Ascending aorta (tissue), 2 donors: Measurements from ENCODE around the gene SETX. TPM values are rescaled to one million over a fixed set of nuclear protein-coding genes. Genes with fewer than 3 reads are reported as not detected.
A peak's percentile ranks its signal among the peaks of the same experiment; 100 is the strongest.

Experiments used
- DNase-seq, 2 donors: peaks; one replicate each; pipeline ENCODE4 v3.0.0-alpha.2; 2019; ENCODE audit warnings: low spot score in 2 of 2
- H3K27ac ChIP-seq, 2 donors: fragments of 200-600 bp; sonication (generic); one replicate each; pipeline ENCODE4 v1.5.1; 2016 to 2017; ENCODE audit warnings: mild to moderate bottlenecking in 1 of 2
- H3K27me3 ChIP-seq: fragments of 200-600 bp; sonication (generic); one replicate; pipeline ENCODE4 v1.5.1; 2017
- H3K36me3 ChIP-seq, 2 donors: fragments of 200-600 bp; sonication (generic); one replicate each; pipeline ENCODE4 v1.5.1; 2016
- H3K4me1 ChIP-seq, 2 donors: fragments of 200-600 bp; sonication (generic); one replicate each; pipeline ENCODE4 v1.5.1; 2016 to 2017; ENCODE audit warnings: mild to moderate bottlenecking in 1 of 2
- H3K4me3 ChIP-seq, 2 donors: fragments of 200-600 bp; sonication (generic); one replicate each; pipeline ENCODE4 v1.5.1; 2016 to 2017; ENCODE audit warnings: mild to moderate bottlenecking in 1 of 2
- H3K9me3 ChIP-seq, 2 donors: fragments of 200-600 bp; sonication (generic); one replicate each; pipeline ENCODE4 v1.5.1; 2016
- intact Hi-C: fragments of 100-400 bp; cut with DNase I; formaldehyde crosslinking; loops from one replicate; pipeline ENCODE4 v1.15.1; 2023
- total RNA-seq: library from RNA; depleted of rRNA; stranded (reverse); fragments of >200 nt; gene quantifications from one replicate; pipeline ENCODE4 v1.1.0, GENCODE V29; 2016
- TF ChIP-seq, protein P1 (sequence below), 3 experiments: fragments of 200-600 bp in 2 of 3; fragments of 450-650 bp in 1 of 3; sonication (generic) in 2 of 3; IDR thresholded peaks; one replicate each; pipeline ENCODE4 v1.5.1; 2016 to 2019; ENCODE audit warnings: antibody characterized with exemption in 3 of 3, mild to moderate bottlenecking in 1 of 3, moderate library complexity in 1 of 3

The SETX gene
- total RNA-seq, 1 donor from 2014 or later = 31.2 TPM

DNA sequence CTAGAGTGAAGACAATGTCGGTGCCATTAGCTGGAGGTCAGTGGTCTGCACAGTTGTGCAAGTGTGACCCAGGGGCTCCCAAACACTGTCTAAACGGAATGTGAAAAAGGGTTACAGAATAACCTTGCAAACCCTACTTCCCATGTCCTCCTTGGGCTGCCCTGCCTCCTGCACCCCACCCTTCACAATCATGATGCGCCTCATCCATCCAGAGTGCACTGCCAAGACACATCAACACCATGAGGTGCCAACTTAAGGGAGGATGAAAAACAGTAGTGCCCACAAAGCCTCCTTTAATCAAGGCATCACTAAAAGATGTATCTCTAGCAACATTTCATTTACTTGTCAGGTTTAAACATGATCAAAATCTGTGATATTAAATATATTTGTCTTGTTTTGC lies 87.1 kb downstream of the SETX start:
- H3K9me3 ChIP-seq = no peaks in the 10 kb centered on the region
- H3K4me1 ChIP-seq = no peaks in the 10 kb centered on the region
- TF ChIP-seq, protein P1, sequence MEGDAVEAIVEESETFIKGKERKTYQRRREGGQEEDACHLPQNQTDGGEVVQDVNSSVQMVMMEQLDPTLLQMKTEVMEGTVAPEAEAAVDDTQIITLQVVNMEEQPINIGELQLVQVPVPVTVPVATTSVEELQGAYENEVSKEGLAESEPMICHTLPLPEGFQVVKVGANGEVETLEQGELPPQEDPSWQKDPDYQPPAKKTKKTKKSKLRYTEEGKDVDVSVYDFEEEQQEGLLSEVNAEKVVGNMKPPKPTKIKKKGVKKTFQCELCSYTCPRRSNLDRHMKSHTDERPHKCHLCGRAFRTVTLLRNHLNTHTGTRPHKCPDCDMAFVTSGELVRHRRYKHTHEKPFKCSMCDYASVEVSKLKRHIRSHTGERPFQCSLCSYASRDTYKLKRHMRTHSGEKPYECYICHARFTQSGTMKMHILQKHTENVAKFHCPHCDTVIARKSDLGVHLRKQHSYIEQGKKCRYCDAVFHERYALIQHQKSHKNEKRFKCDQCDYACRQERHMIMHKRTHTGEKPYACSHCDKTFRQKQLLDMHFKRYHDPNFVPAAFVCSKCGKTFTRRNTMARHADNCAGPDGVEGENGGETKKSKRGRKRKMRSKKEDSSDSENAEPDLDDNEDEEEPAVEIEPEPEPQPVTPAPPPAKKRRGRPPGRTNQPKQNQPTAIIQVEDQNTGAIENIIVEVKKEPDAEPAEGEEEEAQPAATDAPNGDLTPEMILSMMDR (IDR thresholded peaks at IDR 0.05) = no peak
- H3K27me3 ChIP-seq = no peaks in the 10 kb centered on the region
- H3K27ac ChIP-seq = no peak overlapping the region
- H3K4me3 ChIP-seq = no peak overlapping the region
- DNase-seq = no peak
- H3K36me3 ChIP-seq = peaks cover 63 to 86% of the 10 kb centered on the region in 2 donors
- intact Hi-C loops = no loop called here

DNA sequence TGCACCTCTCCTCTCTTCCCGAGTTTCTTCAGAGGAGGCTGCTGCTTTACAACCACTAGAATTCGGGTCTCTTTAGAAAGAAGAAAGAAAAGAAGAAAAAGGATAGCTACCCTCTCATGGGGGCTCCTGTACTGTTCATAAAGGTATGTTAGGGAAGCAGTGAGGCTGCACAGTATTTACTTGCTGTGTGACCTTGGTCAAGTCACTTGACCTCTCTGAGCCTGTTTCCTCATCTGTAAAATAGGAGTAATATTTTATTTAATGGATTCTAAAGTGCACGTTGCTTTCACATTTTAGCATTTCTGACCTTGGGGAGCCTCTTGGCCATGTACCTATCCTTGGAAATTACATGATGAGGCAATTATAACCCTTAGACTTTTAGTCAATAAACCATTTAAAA lies 88.8 kb downstream of the SETX start:
- Histone ChIP-seq H3K36me3 (peaks cover 54 to 92% of the 10 kb centered on the region in 2 donors), H3K27ac (no peak overlapping the region), H3K9me3 (no peaks in the 10 kb centered on the region), H3K4me1 (no peaks in the 10 kb centered on the region), H3K27me3 (no peaks in the 10 kb centered on the region), H3K4me3 (no peak overlapping the region)
- no peak for DNase-seq
- TF ChIP-seq, protein P1 (IDR thresholded peaks at IDR 0.05) = no peak
- intact Hi-C loops = no loop called here

DNA sequence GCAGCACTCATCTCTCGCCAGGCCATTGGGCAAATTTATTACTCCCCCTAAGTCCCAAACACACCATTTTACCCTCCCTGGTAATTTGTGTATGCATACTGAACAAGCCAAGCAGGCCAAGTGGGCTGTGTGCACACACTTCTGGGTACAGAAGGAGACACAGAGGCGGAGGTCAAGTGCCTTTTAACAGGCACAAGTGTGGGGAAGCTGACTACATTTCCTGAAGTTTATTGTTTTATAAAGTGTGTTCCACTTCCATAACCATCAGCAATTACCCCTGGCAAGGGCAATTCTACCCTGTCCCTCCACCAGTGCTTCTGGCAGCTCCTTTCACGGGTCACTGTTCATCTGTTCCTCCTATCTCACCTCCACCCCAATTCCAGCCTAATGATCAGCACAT lies 93.9 kb downstream of the SETX start:
- H3K27me3 ChIP-seq = no peaks in the 10 kb centered on the region
- DNase-seq = peak in 1 of 2 donors; percentile 41
- intact Hi-C loops = no loop called here

DNA sequence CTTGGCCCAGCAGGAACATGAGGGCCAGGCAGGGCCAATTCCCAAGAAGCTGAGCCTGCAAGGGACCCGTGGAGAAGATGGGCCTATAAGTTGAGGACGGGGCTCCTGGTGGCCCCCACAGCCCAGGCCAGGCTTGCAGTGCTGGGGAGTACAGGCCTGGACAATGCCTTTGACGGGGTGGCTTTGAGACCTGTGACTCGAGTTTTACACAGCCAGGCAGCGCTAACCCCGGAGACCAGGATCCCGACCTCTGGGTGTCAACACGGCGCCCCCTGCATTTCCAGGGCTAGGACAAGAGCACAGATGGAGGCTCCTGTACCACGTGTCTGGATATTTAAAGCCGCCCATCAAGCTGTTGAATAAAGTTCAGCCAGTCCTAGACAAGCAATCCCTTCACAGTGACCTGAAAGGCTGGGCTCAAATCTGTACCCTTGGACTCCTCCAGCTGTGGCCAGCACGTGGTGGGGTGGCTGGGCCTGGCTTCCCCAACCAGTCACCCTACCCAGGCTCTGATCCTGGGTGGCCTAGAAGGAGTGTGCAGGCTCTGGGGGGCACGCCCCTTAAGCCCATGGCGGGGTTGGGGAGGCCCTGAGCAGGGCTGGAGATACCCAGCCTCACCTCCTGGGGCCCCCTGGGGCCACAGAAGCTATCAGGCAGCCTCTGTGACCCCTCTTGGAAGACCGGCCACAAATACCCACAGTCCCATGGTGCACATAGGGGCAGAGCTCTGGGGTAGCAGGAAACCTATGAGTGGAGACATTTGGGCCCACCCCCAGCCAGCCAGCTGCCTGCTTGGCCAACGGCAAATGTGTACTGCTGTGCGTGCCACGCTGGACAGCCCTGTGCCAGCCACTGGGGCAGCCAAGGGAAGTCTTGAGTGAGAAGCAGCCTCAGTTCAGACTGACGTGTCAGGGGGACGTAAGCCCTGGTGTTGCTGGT lies 104.2 kb downstream of the SETX start:
- DNase-seq = peak in 1 of 2 donors; percentile 49
- TF ChIP-seq, protein P1 (IDR thresholded peaks at IDR 0.05) = no peak
- intact Hi-C loops = no loop called here
- Histone ChIP-seq H3K4me1 (no peaks in the 10 kb centered on the region), H3K9me3 (no peaks in the 10 kb centered on the region), H3K27ac (no peak overlapping the region), H3K36me3 (no peaks in the 10 kb centered on the region), H3K4me3 (no peak overlapping the region), H3K27me3 (no peaks in the 10 kb centered on the region)

More for the DNA sequence above, 93.9 kb downstream of the SETX start:
- no peak overlapping the region for H3K4me3 ChIP-seq
- H3K4me1 ChIP-seq = no peaks in the 10 kb centered on the region
- no peak overlapping the region for H3K27ac ChIP-seq
- H3K36me3 ChIP-seq = peaks cover 20 to 50% of the 10 kb centered on the region in 2 donors
- TF ChIP-seq, protein P1 (IDR thresholded peaks at IDR 0.05) = no peak
- H3K9me3 ChIP-seq = no peaks in the 10 kb centered on the region

DNA sequence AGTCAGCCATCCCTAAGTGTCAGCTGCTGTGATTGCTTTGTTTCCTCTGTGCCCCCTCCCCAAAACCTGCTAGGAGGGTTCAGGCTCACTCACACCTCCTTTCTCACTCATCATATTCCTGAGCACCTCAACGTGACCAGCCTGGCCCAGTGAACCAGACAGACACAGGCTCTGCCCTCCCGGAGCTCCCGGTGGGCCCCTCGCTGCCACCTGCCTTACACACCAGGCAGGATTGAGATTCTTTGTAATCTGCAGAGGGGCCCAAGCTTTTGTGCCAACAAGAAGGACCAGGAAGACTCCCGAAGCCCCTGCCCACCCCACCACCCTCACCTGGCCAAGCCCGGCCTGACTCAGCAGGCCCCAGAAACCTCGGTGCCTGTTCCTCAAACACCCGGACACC lies 105.1 kb downstream of the SETX start:
- no peaks in the 10 kb centered on the region for H3K4me1 ChIP-seq
- TF ChIP-seq, protein P1 (IDR thresholded peaks at IDR 0.05) = no peak
- no peak overlapping the region for H3K4me3 ChIP-seq
- no peak overlapping the region for H3K27ac ChIP-seq
- H3K36me3 ChIP-seq = no peaks in the 10 kb centered on the region
- no peaks in the 10 kb centered on the region for H3K9me3 ChIP-seq
- no peaks in the 10 kb centered on the region for H3K27me3 ChIP-seq
- DNase-seq = no peak
- intact Hi-C loops = no loop called here
